Prostate gland (tissue), 2 donors: ENCODE measurements around the gene CHCHD6.

ENCODE experiments used
- POLR2A ChIP-seq: fragments of 450-650 bp; IDR thresholded peaks from one replicate; pipeline ENCODE4 v1.6.1; 2016; ENCODE audit warnings: antibody characterized with exemption, mild to moderate bottlenecking
- POLR2AphosphoS5 ChIP-seq: sonication (generic); formaldehyde crosslinking; IDR thresholded peaks from one replicate; pipeline ENCODE4 v1.6.1; 2017; ENCODE audit warnings: antibody characterized with exemption
- TF ChIP-seq, protein P1 (sequence below), 4 experiments: fragments of 200-600 bp in 2 of 4; fragments of 450-650 bp in 2 of 4; sonication (generic) in 2 of 4; IDR thresholded peaks; 1 replicate in 3 of 4; 2 replicates in 1 of 4; pipeline ENCODE4 v1.5.1; 2016 to 2019; ENCODE audit warnings: antibody characterized with exemption in 4 of 4, mild to moderate bottlenecking in 2 of 4, moderate library complexity in 2 of 4

DNA sequence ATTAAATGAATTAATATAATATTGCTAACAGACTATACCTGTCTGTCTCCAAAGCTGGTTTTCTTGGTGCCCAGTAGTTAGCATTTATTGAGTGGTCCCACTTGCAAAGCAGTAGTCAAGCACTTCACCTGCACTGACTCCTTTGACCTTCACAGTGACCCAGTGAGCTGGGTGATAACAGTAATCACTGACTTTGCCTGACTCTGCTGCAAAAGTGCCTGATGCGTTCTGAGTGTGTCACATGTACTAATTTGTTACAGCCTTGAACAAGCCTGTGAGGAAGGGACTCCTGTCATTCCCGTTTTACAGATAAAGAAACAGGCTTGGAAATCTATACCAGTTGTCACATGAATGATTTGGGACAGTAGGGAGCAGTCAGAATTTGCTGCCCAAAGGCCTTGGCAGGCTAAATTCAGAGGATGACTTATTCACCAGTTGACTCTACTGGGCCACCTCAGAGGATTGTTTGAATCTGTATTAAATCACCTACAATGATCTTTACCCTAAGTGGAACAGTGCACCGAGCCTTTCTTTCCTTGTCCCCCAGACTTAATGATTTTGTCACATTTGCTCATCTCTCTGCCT is 162.2 kb downstream of the CHCHD6 start:
- TF ChIP-seq, protein P1, sequence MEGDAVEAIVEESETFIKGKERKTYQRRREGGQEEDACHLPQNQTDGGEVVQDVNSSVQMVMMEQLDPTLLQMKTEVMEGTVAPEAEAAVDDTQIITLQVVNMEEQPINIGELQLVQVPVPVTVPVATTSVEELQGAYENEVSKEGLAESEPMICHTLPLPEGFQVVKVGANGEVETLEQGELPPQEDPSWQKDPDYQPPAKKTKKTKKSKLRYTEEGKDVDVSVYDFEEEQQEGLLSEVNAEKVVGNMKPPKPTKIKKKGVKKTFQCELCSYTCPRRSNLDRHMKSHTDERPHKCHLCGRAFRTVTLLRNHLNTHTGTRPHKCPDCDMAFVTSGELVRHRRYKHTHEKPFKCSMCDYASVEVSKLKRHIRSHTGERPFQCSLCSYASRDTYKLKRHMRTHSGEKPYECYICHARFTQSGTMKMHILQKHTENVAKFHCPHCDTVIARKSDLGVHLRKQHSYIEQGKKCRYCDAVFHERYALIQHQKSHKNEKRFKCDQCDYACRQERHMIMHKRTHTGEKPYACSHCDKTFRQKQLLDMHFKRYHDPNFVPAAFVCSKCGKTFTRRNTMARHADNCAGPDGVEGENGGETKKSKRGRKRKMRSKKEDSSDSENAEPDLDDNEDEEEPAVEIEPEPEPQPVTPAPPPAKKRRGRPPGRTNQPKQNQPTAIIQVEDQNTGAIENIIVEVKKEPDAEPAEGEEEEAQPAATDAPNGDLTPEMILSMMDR (IDR thresholded peaks at IDR 0.05) = no peak
- TF ChIP-seq POLR2A (no peak), POLR2AphosphoS5 (no peak)
